ENCODE data around the gene SSNA1.

Gene SSNA1

GRCh38 chr9:137193771-137194170 is 5.3 kb downstream of the SSNA1 start:
- TF ChIP-seq CTCF (IDR thresholded peaks at IDR 0.05) = no peak
- Histone ChIP-seq H3K4me3 (no peak overlapping the region), H3K27ac (no peak overlapping the region)
- no peak for DNase-seq (ENCODE audit: low spot score)

- TF ChIP-seq CTCF (IDR thresholded peaks at IDR 0.05) = no peak
- H3K27ac ChIP-seq = no peak overlapping the region
- no peak for DNase-seq (ENCODE audit: low spot score)
- H3K4me3 ChIP-seq = no peak overlapping the region
These were observed 5.9 kb downstream of the SSNA1 start for GRCh38 chr9:137194388-137194787.

GRCh38 chr9:137194909-137195308 is 6.4 kb downstream of the SSNA1 start:
- Histone ChIP-seq H3K4me3 (no peak overlapping the region), H3K27ac (no peak overlapping the region)
- no peak for DNase-seq (ENCODE audit: low spot score)
- no peak for TF ChIP-seq CTCF (IDR thresholded peaks at IDR 0.05)

DNA sequence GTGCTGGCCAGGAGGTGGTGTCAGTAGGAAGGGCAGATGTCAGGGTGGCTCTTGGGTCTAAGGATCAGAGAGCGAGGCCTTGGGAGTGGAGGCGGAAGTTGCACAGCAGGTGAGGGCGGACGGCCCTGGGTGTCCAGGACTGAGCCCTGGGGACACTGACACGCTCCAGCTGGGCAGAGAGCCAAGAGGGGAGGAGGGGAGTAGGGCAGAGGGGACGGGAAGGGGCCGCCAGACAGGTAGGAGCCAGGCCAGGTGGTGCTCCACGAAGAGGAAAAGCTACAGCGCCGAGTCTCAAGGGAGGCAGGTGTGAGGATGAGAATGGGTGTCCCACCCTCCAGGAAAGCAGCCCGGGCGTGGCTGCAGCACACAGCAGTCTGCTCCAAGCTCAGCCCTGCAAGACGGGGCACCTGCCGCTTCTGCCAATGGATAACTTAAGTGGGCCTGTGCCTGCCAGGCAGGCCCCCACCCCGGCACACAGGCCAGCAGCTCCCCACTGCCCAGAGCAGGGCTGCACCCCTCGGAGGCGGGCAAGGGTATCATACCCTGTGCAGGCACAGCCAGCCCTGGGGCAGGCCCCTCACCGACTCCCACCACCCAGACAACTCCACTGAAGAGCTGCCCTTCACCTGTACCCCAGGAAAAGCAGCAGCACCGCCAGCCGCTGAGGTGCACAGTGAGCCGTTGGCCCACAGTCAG is 7.2 kb downstream of the SSNA1 start:
- no peak for DNase-seq (ENCODE audit: low spot score)
- H3K27ac ChIP-seq = no peak overlapping the region
- TF ChIP-seq CTCF (IDR thresholded peaks at IDR 0.05) = no peak
- H3K4me3 ChIP-seq = no peak overlapping the region

DNA sequence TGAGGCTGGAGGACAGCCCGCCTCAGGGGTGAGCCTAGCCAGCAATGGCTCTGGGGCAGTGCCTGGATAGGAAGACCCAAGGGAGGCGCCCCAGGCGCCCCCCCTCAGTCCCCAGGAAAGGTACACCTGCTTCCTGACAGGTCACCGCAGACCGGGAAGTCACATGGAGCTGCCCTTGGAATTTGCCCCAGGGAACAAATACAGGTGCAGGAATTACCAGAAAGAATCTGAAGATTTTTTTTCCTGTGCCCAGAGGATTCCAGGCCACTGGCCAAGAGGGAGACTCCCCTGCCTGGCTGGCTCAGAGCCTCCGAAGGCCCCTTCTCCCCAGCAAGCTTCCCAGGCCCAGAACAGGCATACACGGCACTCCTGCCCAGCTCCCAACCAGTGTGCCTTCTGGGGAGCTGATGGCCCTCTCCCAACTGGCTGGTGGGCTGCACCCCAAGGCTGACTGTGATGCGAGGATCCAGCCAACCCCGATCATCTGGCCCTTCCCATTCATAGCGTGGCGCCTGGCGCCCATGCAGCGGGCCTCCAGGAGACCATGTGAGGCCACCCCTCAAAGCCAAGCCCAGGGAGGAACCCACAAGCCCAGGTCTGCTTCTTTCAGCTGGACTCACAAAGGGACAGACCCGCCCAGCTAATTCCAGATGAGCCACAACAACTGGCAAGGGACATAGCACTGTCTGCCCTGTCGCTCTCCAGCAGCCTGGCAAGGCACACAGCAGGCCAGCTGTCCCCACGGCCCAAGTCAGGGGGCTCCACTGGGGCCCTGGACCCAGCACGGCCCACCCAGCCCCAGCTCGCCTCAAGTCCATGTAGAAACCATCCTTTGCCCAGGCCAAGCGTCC is 9.8 kb downstream of the SSNA1 start:
- TF ChIP-seq CTCF (IDR thresholded peaks at IDR 0.05) = no peak
- DNase-seq (ENCODE audit: low spot score) = no peak
- Histone ChIP-seq H3K4me3 (peak overlapping the region; percentile 83), H3K27ac (no peak overlapping the region)

GRCh38 chr9:137198902-137199283 is 10.4 kb downstream of the SSNA1 start:
- DNase-seq (ENCODE audit: low spot score) = no peak
- TF ChIP-seq CTCF (IDR thresholded peaks at IDR 0.05) = no peak
- H3K4me3 ChIP-seq = peak overlapping the region; percentile 83
- no peak overlapping the region for H3K27ac ChIP-seq

All from coronary artery (tissue), 2 donors.